ENCODE measurements around the gene PEX1.
"Not testable (repeated sequence)": the region's sequence is repeated elsewhere in the genome, so short reads cannot be mapped to it uniquely, and the experiment has no call there.

PEX1 gene

DNA sequence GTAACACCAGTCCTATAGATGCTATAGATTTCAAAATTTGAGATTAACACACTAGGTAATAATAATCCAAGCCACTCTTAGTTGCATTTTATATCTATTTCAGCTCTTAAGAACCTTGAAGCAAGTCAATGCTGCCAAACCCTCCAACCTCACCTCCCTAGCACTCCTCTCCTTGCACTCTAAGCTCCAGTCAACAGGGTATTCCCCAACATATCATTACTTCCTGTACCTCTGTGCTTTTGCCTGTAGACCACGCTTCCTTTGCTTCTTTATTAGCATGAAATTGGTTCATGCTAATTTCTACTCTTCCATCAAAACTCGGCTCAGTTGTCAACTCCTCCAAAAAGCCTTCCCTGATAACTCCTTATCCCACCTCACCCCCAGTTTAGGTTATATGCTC lies 24.6 kb downstream of the PEX1 start:
- no peak for DNase-seq

DNA sequence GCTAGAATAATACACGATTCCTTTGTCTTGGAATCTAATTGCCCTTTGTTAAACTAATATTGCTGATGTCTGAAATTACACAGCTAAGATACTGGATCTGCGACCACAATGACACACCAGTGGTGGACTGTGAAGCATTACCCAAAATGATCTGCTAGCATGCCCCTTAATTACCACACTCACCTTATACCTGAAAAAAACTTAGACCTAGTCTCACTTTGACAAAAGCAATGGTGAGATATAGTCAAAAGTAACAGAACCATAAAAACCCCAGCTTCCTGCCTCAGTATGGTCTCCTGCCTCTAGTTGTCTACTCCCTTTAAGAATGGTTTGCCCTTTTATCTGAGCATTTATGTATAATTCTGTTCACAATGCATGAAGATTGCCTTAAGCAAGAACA lies 29.8 kb downstream of the PEX1 start:
- no peak for DNase-seq

- no peak for DNase-seq
Measured at GRCh38 chr7:92496876-92497275, 31.4 kb downstream of the PEX1 start.

GRCh38 chr7:92489634-92490033 lies 38.7 kb downstream of the PEX1 start:
- DNase-seq, result no peak

GRCh38 chr7:92487804-92488203 lies 40.5 kb downstream of the PEX1 start:
- no peak for DNase-seq

- DNase-seq, result no peak
Measured at GRCh38 chr7:92485974-92486373, 42.3 kb downstream of the PEX1 start.

DNA sequence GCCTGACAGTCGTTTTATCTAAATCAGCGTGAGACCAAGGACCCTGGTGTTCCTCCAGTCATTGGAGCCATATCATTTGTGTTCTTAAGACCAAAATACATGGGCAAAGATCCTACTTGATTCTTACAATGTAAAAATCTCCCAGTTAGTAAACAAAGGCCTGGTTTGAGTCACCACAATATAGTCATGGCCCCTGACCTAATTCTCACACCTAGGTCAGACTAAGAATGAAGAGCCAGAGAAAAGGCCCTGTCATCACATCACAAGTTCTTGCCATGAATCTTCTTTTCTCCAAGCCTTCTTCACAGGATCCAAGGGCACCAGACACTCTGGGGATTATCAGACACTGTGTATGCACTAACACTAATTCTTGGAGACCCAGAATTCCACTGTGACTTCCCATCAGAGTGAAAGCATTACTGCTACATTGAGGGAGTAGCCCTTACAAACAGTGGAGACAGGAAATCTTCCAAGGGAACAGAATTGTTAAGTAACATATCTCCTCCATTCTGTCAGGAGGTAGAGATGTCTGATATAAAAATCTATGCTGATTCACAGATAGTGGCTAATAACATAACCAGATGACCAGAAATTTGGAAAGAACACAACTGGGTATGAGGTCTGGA lies 42.9 kb downstream of the PEX1 start:
- DNase-seq, result no peak

GRCh38 chr7:92484226-92484625 lies 44.1 kb downstream of the PEX1 start:
- not testable (repeated sequence) for DNase-seq

- not testable (repeated sequence) for DNase-seq
Measured at GRCh38 chr7:92483624-92484023, 44.7 kb downstream of the PEX1 start.

DNA sequence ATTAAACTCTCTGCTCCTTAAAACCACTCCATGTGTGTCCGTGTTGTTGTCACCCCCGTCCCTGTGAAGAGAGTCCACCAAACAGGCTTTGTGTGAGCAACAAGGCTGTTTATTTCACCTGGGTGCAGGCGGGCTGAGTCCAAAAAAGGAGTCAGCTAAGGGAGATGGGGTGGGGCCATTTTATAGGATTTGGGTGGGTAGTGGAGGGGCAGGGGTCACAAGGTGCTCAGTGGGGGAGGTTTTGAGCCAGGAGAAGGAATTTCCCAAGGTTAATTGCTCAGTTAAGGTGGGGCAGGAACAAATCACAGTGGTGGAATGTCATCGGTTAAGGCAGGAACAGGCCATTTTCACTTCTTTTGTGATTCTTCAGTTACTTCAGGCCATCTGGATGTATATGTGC lies 49.2 kb downstream of the PEX1 start:
- DNase-seq, result not testable (repeated sequence)

GRCh38 chr7:92478711-92479110 lies 49.6 kb downstream of the PEX1 start:
- no peak for DNase-seq

GRCh38 chr7:92478095-92478494 lies 50.2 kb downstream of the PEX1 start:
- DNase-seq, result no peak

DNA sequence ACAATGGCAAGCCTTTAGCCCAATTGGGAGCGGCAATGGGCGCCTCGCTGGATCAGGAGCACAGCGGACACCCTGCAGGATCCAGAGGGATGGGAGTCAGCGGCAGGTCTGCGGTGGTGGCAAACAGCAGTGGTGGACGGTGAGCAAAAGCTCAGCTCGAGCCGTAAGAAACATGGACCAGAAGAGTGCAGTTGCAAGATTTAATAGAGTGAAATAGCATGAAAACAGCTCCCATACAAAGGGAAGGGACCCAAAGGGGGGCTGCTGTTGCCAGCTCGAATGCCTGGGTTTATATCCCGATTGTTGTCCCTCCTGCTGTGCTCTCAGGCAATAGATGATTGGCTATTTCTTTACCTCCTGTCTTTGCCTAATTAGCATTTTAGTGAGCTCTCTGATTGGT lies 50.6 kb downstream of the PEX1 start, which contains the start of gene ERVW-1:
Gene ERVW-1, minus strand, starts transcription at position 266 of the 400 bp plus-strand sequence. CDS start 7,565 bp downstream, outside the sequence.
- DNase-seq, result not testable (repeated sequence)

DNA sequence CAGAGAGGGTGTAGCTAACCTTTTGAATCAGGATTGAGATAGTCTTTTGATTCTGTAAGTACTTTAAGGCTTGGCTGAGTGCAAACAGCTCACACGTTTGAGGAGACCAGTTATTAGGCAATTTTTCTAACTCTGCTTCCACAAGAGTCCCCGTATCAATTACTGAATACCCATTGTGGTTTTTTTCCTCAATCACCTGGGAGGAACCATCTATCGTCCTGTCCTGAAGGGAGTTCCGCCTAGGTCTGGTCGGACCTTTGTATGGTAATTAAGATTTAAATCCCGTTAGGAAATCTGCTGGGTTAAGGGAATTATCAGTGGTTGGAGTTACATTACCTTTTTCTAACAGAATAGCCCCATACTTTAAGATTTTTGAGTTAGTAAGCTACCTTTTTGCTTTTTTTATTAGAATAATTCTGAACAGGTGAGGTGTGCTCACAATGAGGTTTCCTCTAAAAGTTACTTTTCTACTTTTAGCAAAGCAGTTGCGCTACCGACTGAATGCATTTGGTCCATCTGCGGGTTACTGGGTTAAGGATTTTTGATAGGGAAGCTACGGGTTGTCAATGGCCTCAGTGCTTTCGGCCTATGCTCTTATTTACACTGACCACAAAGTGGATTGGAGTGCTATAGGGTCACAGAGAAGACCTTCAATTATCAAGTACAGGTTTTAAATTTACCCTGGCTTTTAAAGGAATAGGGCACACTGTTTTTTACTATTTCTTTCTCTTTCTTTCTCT lies 52.3 kb downstream of the PEX1 start:
- DNase-seq, result not testable (repeated sequence)

GRCh38 chr7:92475261-92475770 lies 53.0 kb downstream of the PEX1 start:
- not testable (repeated sequence) for DNase-seq

GRCh38 chr7:92473989-92474388 lies 54.3 kb downstream of the PEX1 start:
- DNase-seq, result not testable (repeated sequence)

- DNase-seq, result not testable (repeated sequence)
Measured at GRCh38 chr7:92468589-92468988, 59.7 kb downstream of the PEX1 start.

- DNase-seq, result no peak
Measured at GRCh38 chr7:92466682-92467081, 61.6 kb downstream of the PEX1 start.

DNA sequence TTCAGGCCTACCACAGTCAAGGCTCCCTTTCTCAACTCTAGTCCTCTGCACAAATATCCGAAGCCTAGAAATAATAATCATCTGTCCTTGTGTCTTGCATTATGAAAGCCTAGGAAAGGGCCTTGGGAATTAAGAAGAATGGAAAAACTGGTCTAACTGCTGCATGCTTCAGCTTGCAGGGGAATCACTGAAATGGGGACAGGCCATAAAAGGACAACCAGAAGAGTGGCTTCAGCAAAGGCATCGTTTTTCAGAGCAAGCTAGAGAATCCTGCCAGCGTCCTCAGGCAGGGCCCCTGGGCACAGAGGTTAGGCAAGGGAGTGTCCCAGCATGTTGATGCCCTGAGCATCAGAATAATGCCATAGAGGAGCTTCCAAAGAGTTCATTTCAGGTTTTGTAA lies 63.8 kb downstream of the PEX1 start:
- DNase-seq, result no peak

- no peak for DNase-seq
Measured at GRCh38 chr7:92462560-92462959, 65.8 kb downstream of the PEX1 start.

- peak; percentile 8 for DNase-seq
Measured at GRCh38 chr7:92461027-92462003, 67.0 kb downstream of the PEX1 start.

DNA sequence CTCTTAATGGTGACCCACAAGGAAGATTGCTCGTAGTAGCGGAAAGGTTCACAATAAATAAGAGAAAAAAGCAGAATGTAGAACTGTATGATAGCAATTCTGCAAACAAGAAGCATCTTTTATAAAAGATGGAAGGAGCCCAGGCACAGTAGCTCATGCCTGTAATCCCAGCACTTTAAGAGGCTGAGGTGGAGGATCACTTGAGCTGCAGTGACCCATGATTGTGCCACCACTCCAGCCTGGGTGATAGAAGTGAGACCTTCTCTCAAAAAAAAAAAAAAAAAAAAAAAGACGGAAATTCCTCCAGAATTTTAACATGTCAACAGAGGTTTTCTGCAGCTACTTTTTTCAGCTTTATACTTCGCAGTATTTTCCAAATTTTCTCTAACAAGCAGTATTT lies 67.8 kb downstream of the PEX1 start:
- DNase-seq, result no peak

DNA sequence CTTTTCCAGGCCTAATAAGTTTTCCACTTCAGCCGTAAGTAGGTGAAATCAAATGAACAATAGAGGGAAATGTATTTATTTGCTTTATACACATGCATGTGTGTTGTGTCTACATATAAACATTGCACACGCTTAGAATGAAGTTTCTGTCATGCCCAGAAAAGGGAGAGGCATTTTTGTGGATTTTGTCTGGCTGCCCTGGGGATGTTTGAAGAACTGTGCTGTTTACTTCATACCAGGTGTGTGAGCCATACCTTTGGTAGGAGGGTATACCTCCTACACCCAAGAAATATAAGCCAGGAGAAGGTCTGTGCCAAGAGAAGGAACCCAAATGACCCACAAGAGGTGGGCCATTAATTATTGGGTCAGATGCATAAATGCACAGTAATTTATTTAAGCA lies 68.2 kb downstream of the PEX1 start:
- no peak for DNase-seq

Data from MV-4-11 (cell line).